ENCODE measurements around the gene OPCML. TPM values are rescaled to one million over a fixed set of nuclear protein-coding genes. Genes with fewer than 3 reads are reported as not detected.

Gene OPCML
- total RNA-seq, 1 donor from 2014 or later = not detected

DNA sequence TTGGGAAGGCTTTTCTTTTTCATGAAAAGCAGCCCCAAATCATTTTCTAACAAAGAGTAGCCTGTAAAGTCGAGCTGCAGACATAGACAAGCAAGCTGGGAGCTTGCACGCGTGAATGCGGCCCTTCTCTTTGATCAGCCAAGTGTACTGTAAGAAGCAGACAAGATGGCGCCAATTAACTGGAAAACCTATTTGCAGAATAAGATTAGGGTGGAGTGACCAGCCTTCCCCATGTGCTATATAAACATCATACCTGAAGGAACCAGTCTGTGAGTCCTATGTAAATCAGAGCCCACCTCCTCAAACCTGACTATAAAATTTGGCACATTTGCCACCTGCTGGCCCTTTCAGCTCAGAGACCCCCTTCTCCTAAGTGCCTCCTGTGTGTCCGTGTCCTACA lies 982.7 kb downstream of the OPCML start:
- intact Hi-C loops (cut with micrococcal nuclease) = no loop called here
- no peak overlapping the region for H3K27ac Mint-ChIP-seq
- H3K27me3 Mint-ChIP-seq = no peaks in the 10 kb centered on the region
- ChIA-PET CTCF (no interaction called here), POLR2A (no interaction called here)
- no peaks in the 10 kb centered on the region for H3K36me3 Mint-ChIP-seq (ENCODE audit: low read depth)
- H3K4me1 Mint-ChIP-seq = no peaks in the 10 kb centered on the region
- ATAC-seq (ENCODE audit: low read depth) (no peak), DNase-seq (no peak)
- H3K4me3 Mint-ChIP-seq = no peak overlapping the region
- peaks cover 16% of the 10 kb centered on the region for H3K9me3 Mint-ChIP-seq
- TF ChIP-seq, protein P1, sequence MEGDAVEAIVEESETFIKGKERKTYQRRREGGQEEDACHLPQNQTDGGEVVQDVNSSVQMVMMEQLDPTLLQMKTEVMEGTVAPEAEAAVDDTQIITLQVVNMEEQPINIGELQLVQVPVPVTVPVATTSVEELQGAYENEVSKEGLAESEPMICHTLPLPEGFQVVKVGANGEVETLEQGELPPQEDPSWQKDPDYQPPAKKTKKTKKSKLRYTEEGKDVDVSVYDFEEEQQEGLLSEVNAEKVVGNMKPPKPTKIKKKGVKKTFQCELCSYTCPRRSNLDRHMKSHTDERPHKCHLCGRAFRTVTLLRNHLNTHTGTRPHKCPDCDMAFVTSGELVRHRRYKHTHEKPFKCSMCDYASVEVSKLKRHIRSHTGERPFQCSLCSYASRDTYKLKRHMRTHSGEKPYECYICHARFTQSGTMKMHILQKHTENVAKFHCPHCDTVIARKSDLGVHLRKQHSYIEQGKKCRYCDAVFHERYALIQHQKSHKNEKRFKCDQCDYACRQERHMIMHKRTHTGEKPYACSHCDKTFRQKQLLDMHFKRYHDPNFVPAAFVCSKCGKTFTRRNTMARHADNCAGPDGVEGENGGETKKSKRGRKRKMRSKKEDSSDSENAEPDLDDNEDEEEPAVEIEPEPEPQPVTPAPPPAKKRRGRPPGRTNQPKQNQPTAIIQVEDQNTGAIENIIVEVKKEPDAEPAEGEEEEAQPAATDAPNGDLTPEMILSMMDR (IDR thresholded peaks at IDR 0.05) = no peak

DNA sequence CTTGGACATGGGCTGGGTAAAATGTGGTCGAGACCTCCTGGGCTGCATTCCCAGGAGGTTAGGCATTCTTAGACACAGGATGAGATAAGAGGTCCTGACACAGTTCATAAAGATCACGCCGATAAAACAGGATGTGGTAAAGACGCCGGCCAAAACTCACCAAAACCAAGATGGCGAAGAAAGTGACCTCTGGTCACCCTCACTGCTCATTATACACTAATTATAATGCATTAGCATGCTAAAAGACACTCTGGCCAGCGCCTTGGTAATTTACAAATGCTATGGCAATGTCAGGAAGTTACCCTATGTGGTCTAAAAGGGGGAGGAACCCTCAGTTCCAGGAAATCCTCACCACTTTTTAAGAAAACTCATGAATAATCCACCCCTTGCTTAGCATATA lies 983.3 kb downstream of the OPCML start:
- Mint-ChIP-seq H3K27ac (no peak overlapping the region), H3K9me3 (peaks cover 16% of the 10 kb centered on the region), H3K27me3 (no peaks in the 10 kb centered on the region), H3K4me3 (no peak overlapping the region), H3K36me3 (ENCODE audit: low read depth) (no peaks in the 10 kb centered on the region), H3K4me1 (no peaks in the 10 kb centered on the region)
- ATAC-seq (ENCODE audit: low read depth) = no peak
- ChIA-PET CTCF (no interaction called here), POLR2A (no interaction called here)
- intact Hi-C loops (cut with micrococcal nuclease) = no loop called here
- TF ChIP-seq, protein P1 (IDR thresholded peaks at IDR 0.05) = no peak
- DNase-seq = no peak

DNA sequence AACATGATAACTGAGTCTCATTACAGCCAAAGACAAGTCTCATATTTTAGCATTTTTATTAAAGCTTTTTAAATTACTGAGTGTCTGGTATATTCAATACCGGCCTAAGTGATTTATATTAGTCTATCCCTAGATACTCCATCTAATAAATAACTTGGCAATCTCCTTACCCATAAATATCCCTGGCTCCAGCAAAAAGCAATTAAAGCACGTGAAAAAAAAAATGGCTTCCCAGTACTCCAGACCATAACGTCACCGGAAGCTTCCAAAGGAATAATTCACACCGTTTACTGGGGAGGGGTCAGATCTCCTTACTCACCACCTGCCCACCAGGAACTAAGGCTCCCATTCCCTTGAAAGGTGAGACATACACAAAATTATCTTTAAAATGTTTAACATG lies 988.3 kb downstream of the OPCML start:
- no peaks in the 10 kb centered on the region for H3K4me1 Mint-ChIP-seq
- ChIA-PET CTCF (no interaction called here), POLR2A (no interaction called here)
- intact Hi-C loops (cut with micrococcal nuclease) = no loop called here
- no peak overlapping the region for H3K4me3 Mint-ChIP-seq
- DNase-seq (no peak), ATAC-seq (ENCODE audit: low read depth) (no peak)
- no peaks in the 10 kb centered on the region for H3K36me3 Mint-ChIP-seq (ENCODE audit: low read depth)
- no peak overlapping the region for H3K27ac Mint-ChIP-seq
- peaks cover 5% of the 10 kb centered on the region for H3K9me3 Mint-ChIP-seq
- no peaks in the 10 kb centered on the region for H3K27me3 Mint-ChIP-seq
- TF ChIP-seq, protein P1 (IDR thresholded peaks at IDR 0.05) = no peak

DNA sequence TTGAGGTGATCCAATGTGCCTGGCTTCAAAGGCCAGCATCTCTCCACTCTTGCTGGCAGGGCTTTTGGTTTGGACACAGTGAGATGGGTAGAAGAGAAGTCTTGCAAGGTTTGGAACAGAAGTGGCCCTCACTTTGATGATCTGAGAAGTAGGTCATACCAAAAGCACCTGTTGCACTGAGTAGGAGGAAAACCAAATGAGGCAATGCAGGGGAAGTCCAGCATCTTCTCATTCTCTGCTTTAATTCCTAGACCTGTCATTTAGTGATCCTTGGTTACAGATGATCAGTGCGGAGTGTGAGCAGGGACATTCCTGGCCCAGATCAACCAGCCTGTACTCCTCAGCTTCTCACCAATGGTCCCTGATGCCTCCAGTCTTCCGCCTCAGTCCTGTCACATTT lies 990.5 kb downstream of the OPCML start:
- POLR2A ChIA-PET = no interaction called here
- TF ChIP-seq, protein P1 (IDR thresholded peaks at IDR 0.05) = no peak
- CTCF ChIA-PET = no interaction called here
- peaks cover 5% of the 10 kb centered on the region for H3K9me3 Mint-ChIP-seq
- H3K4me3 Mint-ChIP-seq = no peak overlapping the region
- ATAC-seq (ENCODE audit: low read depth) (no peak), DNase-seq (no peak)
- H3K4me1 Mint-ChIP-seq = no peaks in the 10 kb centered on the region
- H3K36me3 Mint-ChIP-seq (ENCODE audit: low read depth) = no peaks in the 10 kb centered on the region
- H3K27ac Mint-ChIP-seq = no peak overlapping the region
- no peaks in the 10 kb centered on the region for H3K27me3 Mint-ChIP-seq
- intact Hi-C loops (cut with micrococcal nuclease) = no loop called here

DNA sequence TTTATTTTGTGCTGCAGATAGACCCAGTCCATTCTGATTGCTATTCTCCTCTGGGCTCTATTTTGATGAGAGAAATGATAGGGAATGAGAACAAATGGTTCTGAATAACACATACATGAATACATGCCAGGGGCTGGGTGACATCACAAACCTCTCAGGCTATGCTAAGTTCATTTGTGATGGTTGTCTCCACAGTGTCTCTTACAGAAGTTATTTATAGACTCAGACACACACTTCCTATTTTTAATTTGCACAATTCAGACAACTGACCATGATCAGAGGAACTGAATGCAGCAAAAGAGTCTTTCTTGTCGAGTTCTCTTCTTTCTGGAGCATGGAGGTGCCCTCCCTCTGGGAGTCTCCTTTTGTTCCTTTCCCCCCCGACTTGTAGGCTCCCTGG lies 991.7 kb downstream of the OPCML start:
- H3K4me1 Mint-ChIP-seq = no peaks in the 10 kb centered on the region
- no peaks in the 10 kb centered on the region for H3K27me3 Mint-ChIP-seq
- ChIA-PET POLR2A (no interaction called here), CTCF (no interaction called here)
- ATAC-seq (ENCODE audit: low read depth) (no peak), DNase-seq (no peak)
- no peak overlapping the region for H3K4me3 Mint-ChIP-seq
- intact Hi-C loops (cut with micrococcal nuclease) = no loop called here
- TF ChIP-seq, protein P1 (IDR thresholded peaks at IDR 0.05) = no peak
- H3K27ac Mint-ChIP-seq = no peak overlapping the region
- H3K9me3 Mint-ChIP-seq = peaks cover 2% of the 10 kb centered on the region
- H3K36me3 Mint-ChIP-seq (ENCODE audit: low read depth) = no peaks in the 10 kb centered on the region

Measured in activated B cell treated with CpG ODN at 0.5 μM for 24 hours (primary cell).